GM21381 (cell line): Measurements from ENCODE around the gene ERAP2.
A peak's percentile ranks its signal among the peaks of the same experiment; 100 is the strongest.
"Not testable (repeated sequence)": the region's sequence is repeated elsewhere in the genome, so short reads cannot be mapped to it uniquely, and the experiment has no call there.

Source experiments
- ATAC-seq: cut with Tn5 transposase; IDR thresholded peaks from one replicate; pipeline ENCODE4 v1.9.1; 2021; ENCODE audit warnings: mild to moderate bottlenecking, moderate library complexity; ENCODE audit not compliant: unreplicated experiment

Gene ERAP2

DNA sequence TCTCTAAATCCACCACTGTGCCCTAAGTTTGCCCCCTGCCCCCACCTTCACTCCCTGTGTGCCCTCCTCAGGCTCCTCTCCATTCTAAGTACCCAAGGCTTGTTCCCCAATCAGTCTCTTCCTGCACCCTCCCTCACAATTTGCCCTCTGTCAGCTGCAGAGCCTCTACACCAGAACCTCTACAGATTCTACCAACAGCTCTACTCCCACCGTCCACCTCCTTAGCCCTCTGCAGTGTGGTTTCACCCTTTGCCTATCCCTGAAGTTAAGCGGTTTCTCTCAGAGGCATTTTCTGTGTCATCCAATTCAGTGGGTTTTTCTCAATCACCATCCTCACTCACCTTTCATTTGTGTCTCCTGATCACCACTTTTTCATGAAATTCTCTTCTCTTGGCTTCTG is 13.2 kb upstream of the ERAP2 start:
- ATAC-seq: no peak

DNA sequence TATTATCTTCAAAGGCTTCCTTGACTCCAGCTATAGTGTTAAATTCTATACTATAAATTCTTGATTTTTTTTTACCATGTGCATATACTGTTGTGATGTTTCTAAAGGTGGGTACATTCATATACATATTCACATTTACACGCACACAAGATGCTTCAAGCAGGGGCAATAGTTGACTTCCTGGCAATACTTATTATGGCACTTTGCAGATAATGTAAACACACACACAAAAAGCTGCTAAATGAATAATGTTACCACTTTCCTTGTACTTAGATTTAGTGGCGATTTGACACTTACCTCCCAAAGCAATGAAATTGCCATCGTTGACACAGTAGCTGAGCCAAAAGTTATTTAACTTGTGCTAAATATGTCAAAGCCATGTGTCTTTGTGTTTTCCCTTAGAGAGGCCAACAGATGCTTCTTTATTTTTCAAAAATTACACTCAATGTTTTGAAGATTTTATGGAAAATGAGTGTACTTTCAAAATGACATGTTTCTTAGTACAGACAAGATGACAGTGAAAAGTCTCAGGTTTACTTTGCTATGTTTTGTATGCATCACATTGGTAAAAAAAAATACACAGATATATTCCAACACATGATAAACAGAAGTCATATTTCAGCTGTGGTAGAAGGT is 12.2 kb upstream of the ERAP2 start:
- ATAC-seq: no peak

GRCh38 chr5:96864922-96865530 is 11.3 kb upstream of the ERAP2 start:
- ATAC-seq: no peak

GRCh38 chr5:96868603-96869371 is 7.5 kb upstream of the ERAP2 start:
- peak; percentile 69 for ATAC-seq

DNA sequence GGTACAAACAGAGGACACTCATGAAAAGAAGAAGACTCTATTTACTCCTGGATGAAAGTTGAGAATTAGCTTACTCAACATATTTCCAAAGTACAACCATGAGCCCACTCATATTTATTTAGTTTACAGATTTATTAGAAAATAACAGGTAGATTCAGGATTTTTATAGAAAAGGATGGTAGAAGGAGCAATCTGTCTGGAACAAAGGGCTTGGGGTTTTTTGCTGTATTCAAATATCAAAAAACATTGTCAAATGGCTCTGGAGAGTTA is 7.0 kb upstream of the ERAP2 start:
- ATAC-seq: no peak

DNA sequence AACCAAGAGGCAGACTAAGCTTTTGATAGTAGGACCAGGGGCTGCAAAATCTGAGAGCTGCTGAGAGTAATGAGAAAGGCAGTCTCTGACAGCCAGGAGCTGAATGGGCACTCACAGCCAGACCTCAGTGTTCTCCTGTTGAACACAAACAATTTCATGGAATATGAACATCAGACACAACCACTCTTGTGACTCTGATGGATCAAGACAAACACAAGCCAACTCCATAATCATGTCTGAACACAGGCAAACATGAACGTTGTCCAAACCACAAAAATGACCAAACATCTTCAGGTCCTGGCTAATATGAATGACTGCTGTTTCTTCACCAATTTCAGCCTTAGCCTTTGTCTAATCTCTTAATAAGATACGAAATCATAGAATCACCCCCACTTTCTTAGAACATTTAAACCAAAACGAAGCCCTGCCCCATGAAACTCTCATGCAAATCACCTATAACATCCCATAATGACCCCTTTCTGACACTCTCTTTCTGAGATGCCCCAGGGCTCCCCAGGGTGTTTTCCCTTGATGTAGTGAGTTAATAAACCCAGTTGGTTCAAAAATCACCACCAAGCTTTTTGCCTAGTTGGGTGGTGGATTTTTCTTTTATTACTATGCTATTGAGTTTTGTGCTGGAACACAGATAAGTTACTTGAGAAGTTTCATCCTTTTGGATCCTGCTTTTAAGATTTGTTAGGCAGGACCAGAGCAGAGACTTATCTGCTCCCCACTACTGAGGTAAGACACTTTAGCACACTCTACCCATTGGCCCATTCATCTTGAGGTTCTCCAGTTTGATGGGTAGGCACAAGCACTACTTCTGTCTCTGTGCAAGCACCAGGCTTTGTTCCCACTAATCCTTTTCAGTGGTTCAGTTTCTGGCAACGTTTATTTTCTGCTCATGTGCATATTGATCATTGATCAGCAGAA is 5.9 kb upstream of the ERAP2 start:
- ATAC-seq: peak; percentile 77

- ATAC-seq: no peak
These were observed 5.3 kb upstream of the ERAP2 start for GRCh38 chr5:96871027-96871399.

GRCh38 chr5:96871686-96872085 is 4.6 kb upstream of the ERAP2 start:
- no peak for ATAC-seq

GRCh38 chr5:96873449-96873848 is 2.9 kb upstream of the ERAP2 start:
- no peak for ATAC-seq

- no peak for ATAC-seq
These were observed 1.7 kb upstream of the ERAP2 start for GRCh38 chr5:96874631-96875030.

DNA sequence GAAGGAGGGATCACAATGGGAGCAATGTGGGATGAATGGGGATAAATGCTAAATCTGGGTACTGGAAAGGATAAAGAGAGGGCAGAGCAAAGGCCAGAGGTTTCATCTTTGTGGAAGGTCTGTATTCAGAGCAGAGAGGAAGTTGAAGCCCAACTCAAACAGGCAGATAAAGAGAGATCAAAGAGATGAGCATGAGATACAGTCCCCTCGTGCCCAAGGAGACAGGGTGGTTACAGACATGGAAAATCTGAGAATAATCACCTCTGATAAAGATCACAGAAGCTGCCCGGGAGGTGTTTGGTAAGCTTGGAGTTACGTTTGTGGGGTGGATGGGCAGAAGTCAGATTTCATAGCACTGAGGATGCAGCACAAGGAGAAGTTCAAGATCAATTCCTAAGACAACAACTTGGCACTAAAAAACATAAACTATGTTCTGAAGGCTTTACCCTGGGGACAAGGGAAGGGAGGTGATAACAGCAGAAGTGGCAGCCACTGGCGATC is 459 bp upstream of the ERAP2 start:
- ATAC-seq: peak; percentile 7

DNA sequence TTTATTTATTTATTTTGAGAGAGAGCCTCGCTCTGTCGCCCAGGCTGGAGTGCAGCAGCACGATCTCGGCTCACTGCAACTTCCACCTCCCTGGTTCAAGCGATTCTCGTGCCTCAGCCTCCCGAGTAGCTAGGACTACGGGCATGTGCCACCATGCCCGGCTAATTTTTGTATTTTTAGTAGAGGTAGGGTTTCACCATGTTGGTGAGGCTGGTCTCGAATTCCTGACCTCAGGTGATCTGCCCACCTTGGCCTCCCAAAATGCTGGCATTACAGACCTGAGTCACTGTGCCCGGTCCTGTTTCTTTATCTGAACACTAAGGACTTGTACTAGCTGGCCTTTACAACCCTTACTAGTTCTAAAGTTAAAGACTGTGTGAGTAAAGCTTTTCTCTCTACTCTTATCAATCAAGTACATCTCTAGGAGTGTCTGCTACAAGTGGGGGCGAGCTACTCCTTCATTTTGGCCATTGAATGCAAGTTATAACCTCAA is 723 bp downstream of the ERAP2 start:
- not testable (repeated sequence) for ATAC-seq

- no peak for ATAC-seq
These were observed 3.4 kb downstream of the ERAP2 start for GRCh38 chr5:96879665-96880064.

GRCh38 chr5:96880444-96881164 is 4.3 kb downstream of the ERAP2 start:
- ATAC-seq: no peak

GRCh38 chr5:96881511-96882115 is 5.3 kb downstream of the ERAP2 start:
- ATAC-seq: no peak

DNA sequence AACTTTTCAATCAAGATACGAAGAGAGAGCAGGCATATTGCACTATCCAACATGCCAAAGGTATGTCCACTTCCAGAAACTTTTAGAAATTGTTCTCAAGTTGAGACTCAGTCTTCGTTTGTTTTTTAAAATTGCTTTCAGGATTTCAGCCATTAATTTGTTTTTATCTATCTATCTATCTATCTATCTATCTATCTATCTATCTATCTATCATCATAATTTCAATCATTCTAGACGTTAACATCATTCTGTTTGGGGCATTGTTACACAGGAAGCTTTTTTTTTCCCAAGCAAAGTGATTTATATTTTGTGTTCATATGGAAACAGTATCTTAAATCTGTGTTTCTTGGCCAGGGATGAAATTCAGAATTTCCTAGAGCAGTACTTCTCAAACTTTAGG is 7.6 kb downstream of the ERAP2 start:
- no peak for ATAC-seq

- no peak for ATAC-seq
These were observed 8.7 kb downstream of the ERAP2 start for GRCh38 chr5:96884995-96885394.

DNA sequence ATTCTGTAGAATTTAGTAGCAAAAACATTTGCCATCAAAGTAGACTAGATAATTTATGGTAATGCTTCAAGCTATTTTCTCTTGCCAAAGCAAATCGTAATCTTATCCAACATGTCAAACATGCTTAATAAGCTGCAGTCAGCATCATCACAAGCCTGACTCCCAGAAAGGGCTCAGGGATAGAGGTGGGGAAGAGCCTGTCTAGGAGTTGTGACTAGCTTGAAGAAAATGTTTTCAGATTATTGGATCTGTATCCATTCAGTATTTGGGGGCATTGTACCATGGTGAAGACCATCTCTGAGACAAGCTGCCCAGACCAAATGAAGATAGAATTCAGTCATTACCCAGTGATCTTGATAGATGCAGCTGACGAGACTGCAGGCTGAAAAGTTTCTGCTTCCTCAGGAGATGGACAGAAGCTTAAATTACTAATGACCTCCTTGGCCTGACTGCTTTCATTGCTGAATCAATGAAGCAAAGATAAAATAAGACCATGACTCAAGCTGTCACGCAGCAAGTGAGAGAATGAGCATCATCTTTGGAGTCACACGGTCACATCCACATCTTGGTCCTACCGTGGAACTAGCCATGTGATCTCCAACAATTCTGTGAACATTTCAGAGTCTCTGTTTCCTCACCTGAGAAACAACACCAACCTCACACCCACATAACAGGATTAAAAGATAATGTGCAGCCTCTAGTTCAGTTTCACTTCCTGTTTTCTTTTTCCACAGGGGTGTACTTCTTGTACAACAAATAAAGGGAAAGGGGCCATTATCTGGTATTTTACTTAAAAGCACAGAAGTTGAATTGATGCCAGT is 9.4 kb downstream of the ERAP2 start:
- peak; percentile 91 for ATAC-seq

- ATAC-seq: no peak
These were observed 17.0 kb downstream of the ERAP2 start for GRCh38 chr5:96893342-96893741.
